Islet of Langerhans (tissue), 1 donor: ENCODE data around the gene MMP20.
"Not testable (repeated sequence)": the region's sequence is repeated elsewhere in the genome, so short reads cannot be mapped to it uniquely, and the experiment has no call there.

ENCODE experiments used
- FAIRE-seq: peaks from one replicate; lab custom pipeline; 2011; peaks lifted over from hg19 to GRCh38; lab: Jason Lieb, UNC

The MMP20 gene, protein sequence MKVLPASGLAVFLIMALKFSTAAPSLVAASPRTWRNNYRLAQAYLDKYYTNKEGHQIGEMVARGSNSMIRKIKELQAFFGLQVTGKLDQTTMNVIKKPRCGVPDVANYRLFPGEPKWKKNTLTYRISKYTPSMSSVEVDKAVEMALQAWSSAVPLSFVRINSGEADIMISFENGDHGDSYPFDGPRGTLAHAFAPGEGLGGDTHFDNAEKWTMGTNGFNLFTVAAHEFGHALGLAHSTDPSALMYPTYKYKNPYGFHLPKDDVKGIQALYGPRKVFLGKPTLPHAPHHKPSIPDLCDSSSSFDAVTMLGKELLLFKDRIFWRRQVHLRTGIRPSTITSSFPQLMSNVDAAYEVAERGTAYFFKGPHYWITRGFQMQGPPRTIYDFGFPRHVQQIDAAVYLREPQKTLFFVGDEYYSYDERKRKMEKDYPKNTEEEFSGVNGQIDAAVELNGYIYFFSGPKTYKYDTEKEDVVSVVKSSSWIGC

DNA sequence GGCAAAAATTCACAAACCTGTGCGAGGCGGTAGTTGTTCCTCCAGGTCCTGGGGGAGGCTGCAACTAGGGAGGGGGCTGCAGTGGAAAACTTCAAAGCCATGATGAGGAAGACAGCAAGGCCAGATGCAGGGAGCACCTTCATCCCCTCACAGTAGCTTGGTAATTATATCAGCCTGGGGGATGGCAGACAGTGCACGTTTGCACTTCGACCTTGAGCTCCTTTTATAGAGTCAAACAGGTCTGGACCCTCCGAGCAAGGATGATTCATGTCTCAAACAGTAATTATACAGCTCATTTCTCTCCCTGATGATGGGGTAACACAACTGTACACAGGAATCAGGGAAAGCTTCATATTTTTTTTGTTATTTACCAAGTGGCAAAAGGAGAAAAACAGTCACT is at the start of gene MMP20:
Gene MMP20 (minus strand): TSS at position 156 of the 400 bp plus-strand sequence. CDS start 13 bp downstream, at position 143.
- FAIRE-seq = no peak

DNA sequence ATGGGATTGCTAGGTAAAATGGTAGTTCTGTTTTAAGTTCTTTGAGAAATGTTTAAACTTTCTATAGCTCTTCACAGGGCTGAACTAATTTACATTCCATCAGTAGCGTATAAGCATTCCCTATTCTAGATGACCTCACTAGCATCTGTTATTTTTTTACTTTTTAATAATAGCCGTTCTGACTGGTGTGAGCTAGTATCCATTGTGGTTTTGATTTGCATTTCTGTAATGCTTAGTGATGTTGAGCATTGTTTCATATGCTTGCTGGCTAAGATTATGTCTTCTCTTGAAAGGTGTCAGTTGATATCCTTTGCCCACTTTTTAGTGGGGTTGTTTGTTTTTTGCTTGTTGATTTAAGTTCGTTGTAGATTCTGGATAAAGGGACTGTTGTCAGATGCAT is 44.5 kb upstream of the MMP20 start:
- no peak for FAIRE-seq

DNA sequence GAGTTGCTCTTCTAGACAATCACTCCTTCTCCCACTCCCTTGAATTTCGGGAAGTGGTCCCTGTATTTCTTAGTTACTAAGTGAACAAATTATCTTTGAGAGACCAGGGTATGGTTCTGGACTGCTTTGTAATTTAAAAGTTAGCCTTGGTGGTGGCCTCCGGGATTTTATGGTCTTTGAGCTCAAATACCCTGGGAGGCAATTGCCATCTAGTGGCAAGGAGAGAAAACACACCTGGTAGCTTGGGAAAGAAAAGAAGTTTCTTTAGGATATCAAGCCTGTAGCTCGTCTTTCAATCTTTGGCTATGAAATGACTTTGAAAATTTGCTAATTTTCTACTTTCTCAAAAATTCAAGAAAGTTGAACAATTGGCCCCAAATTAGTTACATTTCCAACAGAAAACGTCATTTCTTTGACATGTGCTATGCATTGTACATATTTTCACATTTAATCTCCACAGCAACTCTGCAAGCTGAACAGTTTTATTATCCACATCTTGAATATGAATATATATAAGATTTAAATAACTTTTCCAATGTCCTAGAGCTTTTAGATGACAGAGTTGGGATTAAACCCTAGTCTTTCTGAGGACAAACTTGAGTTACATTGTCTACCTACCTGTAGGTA is 41.3 kb upstream of the MMP20 start:
- FAIRE-seq = peak; percentile 55

DNA sequence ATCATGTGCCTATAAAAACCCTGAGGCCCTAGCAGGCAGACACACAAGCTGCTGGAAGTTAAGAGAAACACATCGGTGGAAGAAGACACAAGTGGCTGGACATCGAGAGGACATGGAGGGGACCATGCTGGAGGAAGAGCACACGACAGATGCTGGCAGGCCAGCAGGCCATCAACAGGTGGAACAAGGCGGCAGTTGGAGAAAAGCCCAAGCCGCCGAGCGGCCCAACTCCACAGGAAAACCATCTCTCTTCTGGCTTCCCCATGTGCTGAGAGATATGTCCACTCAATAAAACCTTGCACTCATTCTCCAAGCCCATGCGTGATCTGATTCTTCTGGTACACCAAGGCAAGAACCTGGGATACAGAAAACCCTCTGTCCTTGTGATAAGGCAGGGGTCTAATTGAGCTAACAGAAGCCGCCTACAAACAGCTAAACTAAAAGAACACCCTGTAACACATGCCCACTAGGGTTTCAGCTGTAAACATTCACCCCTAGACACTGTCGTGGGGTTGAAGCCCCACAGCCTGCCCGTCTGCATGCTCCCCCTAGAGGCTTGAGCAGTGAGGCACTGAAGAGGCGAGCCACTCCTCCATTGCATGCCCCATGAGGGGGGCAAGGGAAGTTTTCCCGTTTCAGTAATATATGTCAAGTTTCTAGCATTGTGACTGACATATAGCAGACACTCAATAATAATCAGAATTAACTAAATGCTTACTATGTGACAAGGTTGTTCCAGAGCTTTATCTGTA is 39.0 kb upstream of the MMP20 start:
- no peak for FAIRE-seq

DNA sequence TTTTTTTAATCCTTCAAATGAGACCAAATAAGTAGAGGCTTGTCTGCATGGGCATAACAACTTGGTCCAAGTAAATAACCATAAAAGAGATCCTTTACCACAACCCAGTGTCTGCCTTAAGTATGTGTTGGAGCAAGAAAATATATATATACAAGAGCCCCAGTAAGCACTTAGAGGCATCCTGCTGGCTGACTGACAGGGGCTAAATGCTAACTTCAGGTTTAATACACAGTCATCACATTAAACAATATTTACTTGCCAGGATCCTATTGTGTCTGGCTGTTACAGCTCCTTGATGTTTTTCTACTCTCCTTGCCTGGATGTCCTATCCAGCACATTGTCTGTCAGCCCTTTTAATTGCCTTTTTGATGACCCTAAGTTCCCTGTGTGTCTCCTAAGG is 37.5 kb upstream of the MMP20 start:
- no peak for FAIRE-seq

DNA sequence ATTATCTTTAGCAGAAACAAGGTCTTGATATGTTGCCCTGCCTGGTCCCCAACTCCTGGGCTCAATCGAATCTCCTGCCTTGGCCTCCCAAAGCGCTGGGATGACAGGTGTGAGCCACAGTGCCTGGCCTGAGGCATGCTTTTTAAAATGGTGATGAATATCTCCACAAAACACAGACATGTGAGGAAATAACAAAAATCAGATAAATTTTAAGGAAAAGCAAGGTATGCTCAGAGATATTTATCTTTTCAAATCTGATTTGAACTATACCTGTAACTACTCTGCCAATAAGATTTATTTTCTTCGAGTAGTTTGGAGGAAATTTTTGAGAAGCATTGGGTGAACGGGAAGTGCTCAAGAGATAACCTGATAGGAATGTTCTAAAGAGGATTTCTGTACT is 35.9 kb upstream of the MMP20 start:
- FAIRE-seq = no peak

DNA sequence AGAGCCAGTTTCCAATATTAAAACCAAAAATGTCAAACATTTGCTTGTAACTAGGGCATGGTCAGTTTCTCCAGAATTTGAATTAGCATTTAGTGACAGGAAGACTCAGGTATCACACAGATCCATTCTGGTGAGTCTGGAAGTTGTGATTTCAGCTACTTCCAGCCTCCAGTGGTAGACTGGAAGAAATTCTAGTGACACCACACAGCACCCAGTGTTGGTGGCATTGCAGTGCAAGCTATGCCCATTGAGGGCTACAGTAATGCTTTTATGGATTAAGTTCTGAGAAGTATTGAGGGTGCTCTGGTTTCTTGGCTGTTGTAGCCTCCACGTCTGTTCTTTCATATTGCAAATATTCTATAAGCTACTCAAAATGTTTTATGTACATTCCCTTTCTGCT is 31.4 kb upstream of the MMP20 start:
- FAIRE-seq = no peak

DNA sequence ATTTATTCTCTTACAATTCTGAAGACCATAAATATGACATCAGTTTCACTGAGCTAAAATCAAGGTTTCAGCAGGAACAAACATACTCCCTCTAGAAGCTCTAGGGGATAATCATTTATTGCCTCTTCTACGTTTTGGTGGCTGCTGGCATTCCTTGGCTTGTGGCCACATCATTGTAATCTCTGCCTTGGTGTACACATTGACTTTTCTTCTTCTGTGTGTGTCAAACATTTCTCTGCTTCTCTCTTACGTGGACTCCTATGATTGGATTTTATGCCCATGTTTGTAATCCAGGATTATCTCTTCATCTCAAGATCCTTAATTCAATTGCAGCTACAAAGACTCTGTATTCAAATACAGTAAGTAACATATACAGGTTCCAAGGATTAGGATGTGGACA is 30.4 kb upstream of the MMP20 start:
- no peak for FAIRE-seq

DNA sequence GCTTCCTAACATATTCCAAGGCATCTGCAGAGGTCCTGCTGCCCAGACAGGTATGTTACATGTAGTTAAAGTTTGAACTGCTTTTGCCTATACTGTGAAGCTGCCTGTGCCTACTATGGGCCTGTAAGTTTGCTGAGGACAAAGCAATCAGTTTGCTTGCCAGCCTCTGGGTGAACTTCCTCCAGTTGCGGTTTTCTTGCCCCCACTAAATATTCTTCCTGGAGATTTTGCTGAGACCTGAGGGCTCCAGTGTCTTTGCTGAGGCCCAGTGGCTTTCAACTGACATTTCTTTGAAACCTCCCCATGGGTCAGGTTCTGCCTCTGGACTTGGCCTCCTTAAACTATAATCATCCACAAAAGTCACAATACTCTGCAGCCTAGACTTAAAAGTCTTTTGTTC is 29.6 kb upstream of the MMP20 start:
- no peak for FAIRE-seq

DNA sequence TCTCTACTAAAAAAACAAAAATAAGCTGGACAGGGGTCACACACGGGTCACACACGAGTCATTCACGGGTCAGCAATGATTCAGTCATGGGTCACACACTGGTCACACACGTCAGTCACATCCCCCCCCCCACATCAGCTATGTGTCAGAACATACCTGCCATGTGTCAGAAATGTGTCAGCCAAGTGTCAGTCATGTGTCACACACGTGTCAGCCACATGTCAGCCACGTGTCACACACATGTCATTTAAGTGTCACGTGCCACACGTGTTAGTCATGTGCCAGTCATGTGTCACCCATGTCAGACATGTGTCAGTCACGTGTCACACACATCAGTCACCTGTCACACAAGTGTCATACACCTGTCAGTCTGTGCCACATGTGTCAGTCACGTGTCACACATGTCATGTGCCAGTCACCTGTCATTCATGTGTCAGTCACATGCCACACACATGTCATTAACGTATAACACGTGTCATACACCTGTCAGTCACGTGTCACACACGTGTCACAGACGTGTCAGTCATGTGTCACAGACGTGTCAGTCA is 28.7 kb upstream of the MMP20 start:
- no peak for FAIRE-seq

DNA sequence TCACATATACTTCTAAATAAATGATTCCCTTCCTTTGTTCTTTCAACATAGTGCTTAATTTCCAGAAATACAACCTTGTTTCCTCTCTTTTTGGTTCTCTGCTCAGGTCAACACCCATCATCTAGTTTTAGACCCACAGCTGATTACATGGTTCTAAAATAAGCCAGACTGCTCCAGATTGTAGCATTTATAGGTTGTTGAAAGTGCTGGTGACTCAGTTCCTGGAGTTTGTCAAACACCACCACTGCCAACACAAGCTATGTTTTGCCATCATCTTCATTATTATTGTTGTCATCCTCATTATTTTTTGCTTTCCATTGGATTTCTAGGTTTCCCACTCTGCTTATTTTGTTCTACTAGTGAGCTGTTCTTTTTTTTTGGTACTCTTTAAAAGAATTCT is 22.3 kb upstream of the MMP20 start:
- no peak for FAIRE-seq

DNA sequence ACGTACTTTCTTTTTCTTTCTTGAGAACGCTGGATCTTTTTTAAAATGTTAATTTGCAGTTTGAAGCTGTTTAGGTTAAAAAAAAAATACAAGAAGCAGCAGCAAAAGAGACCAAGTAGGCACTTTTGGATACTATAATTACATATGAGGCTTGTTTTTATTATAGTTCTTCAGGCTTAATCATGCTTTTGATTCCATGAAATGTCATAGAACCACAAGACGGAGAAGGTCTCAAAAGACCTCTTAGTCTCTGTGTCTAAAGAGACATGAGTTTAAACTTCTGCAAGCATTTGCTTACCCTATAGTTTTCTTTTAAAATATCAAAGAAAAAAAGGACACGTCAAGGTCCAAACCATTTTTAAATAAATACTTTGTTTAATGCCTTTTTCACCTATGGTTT is 18.8 kb upstream of the MMP20 start:
- FAIRE-seq = no peak

DNA sequence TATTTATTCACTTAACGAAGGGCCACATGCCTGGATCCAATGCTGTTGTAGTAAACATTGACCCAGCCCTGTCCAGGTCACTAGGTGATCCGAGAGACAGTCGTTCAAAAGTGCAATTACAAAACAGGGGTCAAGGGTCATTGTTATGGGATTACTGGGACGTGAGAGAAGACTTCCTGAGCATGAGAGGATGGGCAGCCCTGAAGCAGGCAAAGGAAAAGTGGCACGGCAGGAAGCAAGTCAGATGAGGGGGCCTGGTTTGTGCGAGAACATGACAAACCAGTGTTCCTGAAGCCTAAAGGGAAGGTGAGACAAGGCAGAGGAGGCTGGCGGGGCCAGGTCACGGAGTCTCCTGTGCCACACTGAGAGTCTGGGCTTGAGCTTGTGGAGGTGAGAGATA is 15.8 kb upstream of the MMP20 start:
- no peak for FAIRE-seq

DNA sequence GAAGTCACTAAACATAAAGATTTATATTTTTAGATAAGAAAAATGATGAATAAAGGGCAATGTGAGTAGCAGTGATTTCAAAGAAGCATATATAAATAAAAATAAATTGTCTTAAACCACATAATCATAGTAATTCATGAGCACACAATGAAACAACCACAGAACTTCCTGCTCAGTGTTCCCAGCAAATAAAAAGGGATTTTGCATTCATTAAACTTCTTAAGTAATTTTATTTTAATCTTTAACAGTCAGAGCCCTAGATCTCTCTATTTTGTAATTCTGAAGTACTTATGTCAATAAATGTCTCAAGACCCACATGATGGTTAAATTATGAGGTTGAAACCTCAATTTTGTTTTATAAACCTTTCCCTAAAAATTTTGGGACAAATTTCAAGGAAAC is 14.5 kb upstream of the MMP20 start:
- no peak for FAIRE-seq

DNA sequence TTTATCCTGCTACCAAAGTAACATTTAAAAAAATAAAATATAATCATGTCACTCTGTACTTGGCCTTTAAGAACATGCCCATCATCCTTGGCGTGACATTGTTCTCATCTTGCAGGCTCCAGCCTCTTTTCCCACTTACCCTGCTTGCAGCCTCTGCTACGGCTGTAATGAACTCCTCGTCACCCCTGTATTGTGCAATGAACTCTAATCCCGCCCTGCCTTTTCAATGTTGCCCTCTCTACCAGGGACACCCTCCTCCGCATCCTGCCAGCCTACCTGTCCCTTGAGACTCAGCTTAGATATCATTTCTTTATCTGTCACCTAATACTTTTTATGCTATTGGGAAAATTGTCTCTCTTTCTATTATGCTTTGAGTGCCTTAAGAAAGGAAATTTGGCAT is 12.6 kb upstream of the MMP20 start:
- FAIRE-seq = no peak

DNA sequence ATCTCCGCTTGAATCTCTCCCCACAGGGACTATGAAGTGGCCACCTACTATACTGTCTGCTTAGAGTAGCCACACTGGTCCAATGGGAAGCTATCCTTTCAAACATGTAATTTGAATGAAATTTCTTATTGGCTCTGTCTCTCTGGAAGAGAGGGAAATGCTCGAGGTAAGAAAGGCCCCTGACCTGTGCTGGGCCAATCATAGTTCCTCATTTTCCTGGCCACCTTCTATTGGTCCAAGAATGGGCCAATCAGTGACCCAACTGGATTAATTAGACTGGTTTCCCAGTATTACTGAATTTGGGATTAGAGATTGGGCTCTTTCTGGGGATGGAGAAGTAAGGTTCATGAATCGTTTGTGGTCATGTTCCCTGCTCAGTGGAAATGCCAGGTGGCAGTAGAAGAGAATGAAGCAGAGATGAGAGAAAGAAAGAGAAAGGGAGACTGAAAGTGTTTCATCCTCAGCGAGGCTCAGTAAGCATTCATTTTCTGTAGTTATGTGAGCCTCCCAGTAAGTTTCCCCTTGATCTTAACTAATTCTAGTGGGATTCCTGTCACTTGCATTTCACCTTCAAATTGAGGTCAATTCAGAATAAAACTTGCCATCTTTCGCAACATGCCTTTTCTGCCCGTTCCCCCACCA is 8.4 kb upstream of the MMP20 start:
- no peak for FAIRE-seq

DNA sequence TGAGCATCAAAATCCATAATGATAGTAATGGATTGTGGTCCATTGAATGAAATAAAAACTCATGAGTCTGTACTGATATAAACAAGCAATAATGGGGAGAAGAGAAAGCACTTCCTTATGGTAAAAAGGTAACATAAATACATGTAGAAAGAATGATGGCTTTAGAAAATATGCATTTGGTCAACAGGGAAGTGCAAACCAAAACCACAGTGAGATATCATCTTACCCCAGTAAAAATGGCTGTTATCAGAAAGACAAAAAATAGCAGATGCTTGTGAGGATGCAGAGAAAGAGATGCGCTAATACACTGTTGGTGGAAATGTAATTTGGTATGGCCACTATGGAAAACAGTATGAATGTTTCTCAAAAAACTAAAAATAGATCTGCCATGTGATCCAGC is 6.9 kb upstream of the MMP20 start:
- FAIRE-seq = no peak

DNA sequence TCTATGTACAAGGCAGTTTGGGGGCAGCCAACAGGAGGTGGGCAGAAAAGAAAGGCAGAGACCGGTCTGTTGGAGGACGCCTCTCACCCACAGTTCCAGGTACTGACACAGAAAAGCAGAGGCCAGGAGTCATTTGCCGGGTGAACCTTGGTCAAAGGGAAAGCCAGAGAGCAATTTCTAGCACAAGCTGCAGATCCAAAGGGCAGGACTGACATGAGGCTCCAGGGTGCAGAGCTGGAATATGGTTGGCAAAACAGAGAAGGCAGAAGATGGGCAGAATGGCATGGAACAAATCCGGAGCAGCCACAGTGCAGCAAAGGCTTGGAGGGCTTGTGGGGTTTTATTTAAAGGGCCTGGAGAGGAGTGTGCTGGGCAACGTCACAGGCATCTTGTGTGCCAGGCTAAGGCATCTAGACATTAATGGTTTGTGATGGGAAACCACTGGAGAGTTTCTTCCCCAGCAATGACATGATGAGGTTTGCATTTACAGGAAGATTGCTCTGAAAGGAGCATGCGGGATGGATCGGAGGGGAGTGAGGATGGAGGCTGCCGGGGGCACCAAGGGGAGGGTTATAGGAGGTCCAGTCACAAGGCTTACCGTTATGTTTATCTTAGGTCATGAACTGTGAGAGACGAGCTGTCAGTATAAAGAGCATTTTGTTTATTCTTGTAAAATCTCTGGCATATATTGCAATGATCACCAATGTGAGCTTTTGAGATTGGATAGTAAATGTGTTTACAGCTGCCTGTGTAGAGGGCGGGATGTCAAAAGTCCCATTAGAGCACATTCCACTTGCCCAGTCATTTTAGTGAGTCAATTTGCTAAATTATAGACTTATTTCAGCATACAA is 5.7 kb upstream of the MMP20 start:
- FAIRE-seq = no peak

DNA sequence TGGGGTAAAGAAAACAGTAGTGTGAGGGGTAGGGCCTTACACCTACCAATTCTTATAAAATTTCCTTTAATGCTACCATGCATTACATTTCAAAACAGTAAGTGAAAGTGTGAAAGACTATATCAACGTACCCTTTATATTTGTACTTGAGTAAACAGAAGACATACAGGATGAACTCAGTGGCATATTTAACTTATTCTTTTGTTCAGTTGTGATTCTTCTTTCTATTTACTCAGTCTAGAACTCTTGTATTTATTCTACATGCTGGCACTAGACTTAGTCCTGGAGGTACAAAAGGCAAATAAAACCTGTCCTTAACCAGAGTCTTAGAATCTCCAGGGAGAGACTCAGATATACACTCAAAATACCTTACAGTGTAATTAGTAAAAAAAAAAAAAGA is 4.8 kb upstream of the MMP20 start:
- FAIRE-seq = not testable (repeated sequence)

DNA sequence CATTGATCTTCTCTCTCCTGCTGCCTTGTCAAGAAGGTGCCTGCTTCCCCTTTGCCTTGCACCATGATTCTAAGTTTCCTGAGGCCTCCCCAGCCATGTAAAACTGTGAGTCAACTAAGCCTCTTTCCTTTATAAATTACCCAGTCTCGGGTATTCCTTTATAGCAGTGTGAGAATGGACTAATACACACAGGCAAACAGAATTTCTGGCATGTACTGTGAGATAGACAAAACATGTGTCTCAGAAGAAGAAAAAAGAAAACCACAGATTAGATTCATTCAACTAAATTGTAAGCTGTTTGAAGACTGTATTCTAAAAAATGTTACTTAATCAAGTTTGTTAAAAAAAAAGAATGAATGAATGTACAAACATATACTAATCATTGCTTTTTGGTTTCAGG is 1.5 kb upstream of the MMP20 start:
- no peak for FAIRE-seq

DNA sequence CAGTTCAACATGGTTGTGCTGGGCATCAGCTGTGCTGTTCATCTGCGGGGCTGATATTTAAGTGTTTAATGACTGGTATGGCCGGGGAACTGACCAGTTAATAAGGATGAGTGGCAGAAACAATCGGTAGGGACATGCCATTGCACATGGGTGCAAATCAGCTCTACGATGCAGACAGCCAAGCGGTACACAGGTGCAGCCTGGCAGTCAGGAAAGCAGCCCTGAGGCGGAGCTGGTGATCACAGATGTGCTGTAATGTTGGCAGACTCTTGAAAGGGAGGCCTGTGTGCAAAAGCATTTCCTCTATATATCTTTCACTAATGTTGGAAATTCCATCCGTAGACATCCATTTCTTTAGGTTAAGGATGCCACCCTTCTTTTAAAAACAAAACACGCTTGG is 1.1 kb downstream of the MMP20 start:
- no peak for FAIRE-seq

DNA sequence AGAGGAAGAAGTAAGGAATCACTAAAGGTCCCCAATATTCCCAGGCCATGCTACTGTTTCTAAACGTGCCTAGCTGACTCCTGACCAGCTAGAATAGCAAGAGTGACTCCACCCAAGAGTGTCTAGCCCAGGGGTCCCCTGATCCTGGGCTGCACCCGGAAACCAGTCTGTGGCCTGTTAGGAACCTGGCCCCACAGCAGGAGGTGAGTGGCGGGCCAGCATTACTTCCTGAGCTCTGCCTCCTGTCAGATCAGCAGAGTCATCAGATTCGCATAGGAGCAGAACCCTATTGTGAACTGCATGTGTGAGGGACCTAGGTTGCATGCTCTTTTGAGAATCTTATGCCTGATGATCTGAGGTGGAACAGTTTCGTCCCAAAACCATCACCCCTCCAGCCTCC is 2.0 kb downstream of the MMP20 start:
- no peak for FAIRE-seq
